GM23338 (cell line): Measurements from ENCODE around the gene GCLM. TPM values are rescaled to one million over a fixed set of nuclear protein-coding genes. Genes with fewer than 3 reads are reported as not detected.

Experiments
- ATAC-seq: fragments of 200-7000 bp; cut with Tn5 transposase; 3 replicates; pipeline ENCODE4 v1.9.1; 2020
- DNase-seq: peaks from one replicate; pipeline ENCODE4 v3.0.0-alpha.2; 2015; ENCODE audit warnings: low spot score
- H2AFZ ChIP-seq: fragments of 200-600 bp; sonication (generic); 2 replicates; pipeline ENCODE4 v1.8.0; 2016; ENCODE audit warnings: antibody characterized with exemption, mild to moderate bottlenecking, moderate library complexity
- H3F3A ChIP-seq: fragments of 200-600 bp; sonication (generic); replicated peaks from 2 replicates; pipeline ENCODE4 v1.8.0; 2017; ENCODE audit warnings: antibody characterized with exemption, mixed run types, low read depth
- H3K27ac ChIP-seq: fragments of 200-600 bp; sonication (generic); 2 replicates; pipeline ENCODE4 v1.6.1; 2016; ENCODE audit warnings: low read depth
- H3K27me3 ChIP-seq: fragments of 200-600 bp; sonication (generic); 2 replicates; pipeline ENCODE4 v1.8.0; 2016; ENCODE audit warnings: mild to moderate bottlenecking, mixed run types, moderate library complexity; ENCODE audit not compliant: insufficient read depth
- H3K36me3 ChIP-seq: fragments of 200-600 bp; sonication (generic); 2 replicates; pipeline ENCODE4 v1.8.0; 2016; ENCODE audit warnings: mild to moderate bottlenecking; ENCODE audit not compliant: insufficient read depth
- H3K4me1 ChIP-seq: fragments of 200-600 bp; sonication (generic); 2 replicates; pipeline ENCODE4 v1.8.0; 2016; ENCODE audit warnings: mild to moderate bottlenecking, moderate library complexity; ENCODE audit not compliant: insufficient read depth
- H3K4me2 ChIP-seq: fragments of 200-600 bp; sonication (generic); 2 replicates; pipeline ENCODE4 v1.7.1; 2017; ENCODE audit warnings: mixed run types
- H3K4me3 ChIP-seq: fragments of 200-600 bp; sonication (generic); 2 replicates; pipeline ENCODE4 v1.6.1; 2016; ENCODE audit warnings: mixed run types
- H3K79me2 ChIP-seq: fragments of 200-600 bp; sonication (generic); replicated peaks from 2 replicates; pipeline ENCODE4 v1.8.0; 2017; ENCODE audit warnings: mild to moderate bottlenecking; ENCODE audit not compliant: insufficient read depth
- H3K9me2 ChIP-seq: fragments of 200-600 bp; sonication (generic); 2 replicates; pipeline ENCODE4 v1.8.0; 2017; ENCODE audit not compliant: insufficient read depth
- H4K20me1 ChIP-seq: fragments of 200-600 bp; sonication (generic); replicated peaks from 2 replicates; pipeline ENCODE4 v1.8.0; 2017; ENCODE audit warnings: mild to moderate bottlenecking; ENCODE audit not compliant: insufficient read depth
- H3K27ac Mint-ChIP-seq: 2 replicates; pipeline ENCODE4 v1.8.0; 2020; ENCODE audit warnings: inconsistent platforms, mild to moderate bottlenecking, moderate library complexity, mixed read lengths
- H3K27me3 Mint-ChIP-seq: 3 replicates; pipeline ENCODE4 v1.8.0; 2022; ENCODE audit warnings: low read depth, mild to moderate bottlenecking, moderate library complexity, mixed read lengths, inconsistent platforms; ENCODE audit not compliant: insufficient read depth, poor library complexity
- H3K36me3 Mint-ChIP-seq: 3 replicates; pipeline ENCODE4 v1.8.0; 2021; ENCODE audit warnings: low read depth, mild to moderate bottlenecking, inconsistent platforms, moderate library complexity, mixed read lengths
- H3K4me1 Mint-ChIP-seq: 3 replicates; pipeline ENCODE4 v1.8.0; 2020; ENCODE audit warnings: mild to moderate bottlenecking, inconsistent platforms, mixed read lengths
- H3K4me3 Mint-ChIP-seq: 3 replicates; pipeline ENCODE4 v1.8.0; 2021; ENCODE audit warnings: moderate library complexity, mild to moderate bottlenecking, inconsistent platforms, mixed read lengths
- H3K9me3 Mint-ChIP-seq: 3 replicates; pipeline ENCODE4 v1.8.0; 2020; ENCODE audit warnings: moderate library complexity, mild to moderate bottlenecking, inconsistent platforms, mixed read lengths
- CTCF ChIP-seq, 2 experiments: fragments of 200-600 bp in 1 of 2; sonication (generic) in 1 of 2; conservative IDR thresholded peaks; 2 replicates each; pipeline versions ENCODE4 v1.5.1 to v1.6.1; 2016 to 2017; ENCODE audit warnings: antibody characterized with exemption in 2 of 2, low read depth in 2 of 2, mild to moderate bottlenecking in 2 of 2, moderate library complexity in 1 of 2
- EZH2 ChIP-seq: fragments of 200-600 bp; sonication (generic); IDR thresholded peaks from one replicate; pipeline ENCODE4 v1.8.0; 2017; ENCODE audit warnings: antibody characterized with exemption, mild to moderate bottlenecking, low read depth; ENCODE audit not compliant: unreplicated experiment
- EZH2phosphoT487 ChIP-seq: fragments of 200-600 bp; sonication (generic); IDR thresholded peaks from one replicate; pipeline ENCODE4 v1.8.1; 2018; ENCODE audit warnings: antibody characterized with exemption; ENCODE audit not compliant: unreplicated experiment
- NANOG ChIP-seq: IDR thresholded peaks from 2 replicates; pipeline ENCODE4 v1.6.1; 2016; ENCODE audit warnings: antibody characterized with exemption, borderline replicate concordance
- STAT1 ChIP-seq: IDR thresholded peaks from one replicate; pipeline ENCODE4 v1.6.1; 2016; ENCODE audit warnings: antibody characterized with exemption; ENCODE audit not compliant: unreplicated experiment
- ZNF114 ChIP-seq: fragments of 250-450 bp; sonication (Bioruptor Pico); IDR thresholded peaks from 2 replicates; pipeline ENCODE4 v1.5.0; 2020; ENCODE audit warnings: mild to moderate bottlenecking, moderate library complexity
- ZNF331 ChIP-seq: fragments of 250-450 bp; sonication (Bioruptor Pico); IDR thresholded peaks from 2 replicates; pipeline ENCODE4 v1.5.0; 2020; ENCODE audit warnings: low read depth, mild to moderate bottlenecking, moderate library complexity
- polyA plus RNA-seq: library from polyadenylated mRNA; unstranded; fragments of >200 nt; fragmentation: Nextera tagmentation; extraction: Ambion mirVana; gene quantifications from 2 replicates; pipeline ENCODE4 v1.2.1, GENCODE V29; 2016
- total RNA-seq: library from RNA; depleted of rRNA; stranded (reverse); fragments of >200 nt; shearing (Covaris generic); gene quantifications from 2 replicates; pipeline ENCODE4 v1.2.3, GENCODE V29; 2014
- TF ChIP-seq, protein P1 (sequence below): fragments of 250-450 bp; sonication (Bioruptor Pico); IDR thresholded peaks from 2 replicates; pipeline ENCODE4 v1.5.0; 2020; ENCODE audit warnings: mild to moderate bottlenecking, moderate library complexity
- TF ChIP-seq, protein P2 (sequence below): IDR thresholded peaks from one replicate; pipeline ENCODE4 v1.6.1; 2018; ENCODE audit warnings: antibody characterized with exemption; ENCODE audit not compliant: unreplicated experiment

The GCLM gene
- total and polyA plus RNA-seq, 2 experiments from 2014 or later: 10.4 to 12.8 TPM

GRCh38 chr1:93865253-93865652, 44.0 kb downstream of the GCLM start (continued):
- no peak for TF ChIP-seq CTCF (conservative IDR thresholded peaks at IDR 0.05; ENCODE audit: low read depth in 2 of 2)
- TF ChIP-seq STAT1: no peak
- TF ChIP-seq, protein P1, sequence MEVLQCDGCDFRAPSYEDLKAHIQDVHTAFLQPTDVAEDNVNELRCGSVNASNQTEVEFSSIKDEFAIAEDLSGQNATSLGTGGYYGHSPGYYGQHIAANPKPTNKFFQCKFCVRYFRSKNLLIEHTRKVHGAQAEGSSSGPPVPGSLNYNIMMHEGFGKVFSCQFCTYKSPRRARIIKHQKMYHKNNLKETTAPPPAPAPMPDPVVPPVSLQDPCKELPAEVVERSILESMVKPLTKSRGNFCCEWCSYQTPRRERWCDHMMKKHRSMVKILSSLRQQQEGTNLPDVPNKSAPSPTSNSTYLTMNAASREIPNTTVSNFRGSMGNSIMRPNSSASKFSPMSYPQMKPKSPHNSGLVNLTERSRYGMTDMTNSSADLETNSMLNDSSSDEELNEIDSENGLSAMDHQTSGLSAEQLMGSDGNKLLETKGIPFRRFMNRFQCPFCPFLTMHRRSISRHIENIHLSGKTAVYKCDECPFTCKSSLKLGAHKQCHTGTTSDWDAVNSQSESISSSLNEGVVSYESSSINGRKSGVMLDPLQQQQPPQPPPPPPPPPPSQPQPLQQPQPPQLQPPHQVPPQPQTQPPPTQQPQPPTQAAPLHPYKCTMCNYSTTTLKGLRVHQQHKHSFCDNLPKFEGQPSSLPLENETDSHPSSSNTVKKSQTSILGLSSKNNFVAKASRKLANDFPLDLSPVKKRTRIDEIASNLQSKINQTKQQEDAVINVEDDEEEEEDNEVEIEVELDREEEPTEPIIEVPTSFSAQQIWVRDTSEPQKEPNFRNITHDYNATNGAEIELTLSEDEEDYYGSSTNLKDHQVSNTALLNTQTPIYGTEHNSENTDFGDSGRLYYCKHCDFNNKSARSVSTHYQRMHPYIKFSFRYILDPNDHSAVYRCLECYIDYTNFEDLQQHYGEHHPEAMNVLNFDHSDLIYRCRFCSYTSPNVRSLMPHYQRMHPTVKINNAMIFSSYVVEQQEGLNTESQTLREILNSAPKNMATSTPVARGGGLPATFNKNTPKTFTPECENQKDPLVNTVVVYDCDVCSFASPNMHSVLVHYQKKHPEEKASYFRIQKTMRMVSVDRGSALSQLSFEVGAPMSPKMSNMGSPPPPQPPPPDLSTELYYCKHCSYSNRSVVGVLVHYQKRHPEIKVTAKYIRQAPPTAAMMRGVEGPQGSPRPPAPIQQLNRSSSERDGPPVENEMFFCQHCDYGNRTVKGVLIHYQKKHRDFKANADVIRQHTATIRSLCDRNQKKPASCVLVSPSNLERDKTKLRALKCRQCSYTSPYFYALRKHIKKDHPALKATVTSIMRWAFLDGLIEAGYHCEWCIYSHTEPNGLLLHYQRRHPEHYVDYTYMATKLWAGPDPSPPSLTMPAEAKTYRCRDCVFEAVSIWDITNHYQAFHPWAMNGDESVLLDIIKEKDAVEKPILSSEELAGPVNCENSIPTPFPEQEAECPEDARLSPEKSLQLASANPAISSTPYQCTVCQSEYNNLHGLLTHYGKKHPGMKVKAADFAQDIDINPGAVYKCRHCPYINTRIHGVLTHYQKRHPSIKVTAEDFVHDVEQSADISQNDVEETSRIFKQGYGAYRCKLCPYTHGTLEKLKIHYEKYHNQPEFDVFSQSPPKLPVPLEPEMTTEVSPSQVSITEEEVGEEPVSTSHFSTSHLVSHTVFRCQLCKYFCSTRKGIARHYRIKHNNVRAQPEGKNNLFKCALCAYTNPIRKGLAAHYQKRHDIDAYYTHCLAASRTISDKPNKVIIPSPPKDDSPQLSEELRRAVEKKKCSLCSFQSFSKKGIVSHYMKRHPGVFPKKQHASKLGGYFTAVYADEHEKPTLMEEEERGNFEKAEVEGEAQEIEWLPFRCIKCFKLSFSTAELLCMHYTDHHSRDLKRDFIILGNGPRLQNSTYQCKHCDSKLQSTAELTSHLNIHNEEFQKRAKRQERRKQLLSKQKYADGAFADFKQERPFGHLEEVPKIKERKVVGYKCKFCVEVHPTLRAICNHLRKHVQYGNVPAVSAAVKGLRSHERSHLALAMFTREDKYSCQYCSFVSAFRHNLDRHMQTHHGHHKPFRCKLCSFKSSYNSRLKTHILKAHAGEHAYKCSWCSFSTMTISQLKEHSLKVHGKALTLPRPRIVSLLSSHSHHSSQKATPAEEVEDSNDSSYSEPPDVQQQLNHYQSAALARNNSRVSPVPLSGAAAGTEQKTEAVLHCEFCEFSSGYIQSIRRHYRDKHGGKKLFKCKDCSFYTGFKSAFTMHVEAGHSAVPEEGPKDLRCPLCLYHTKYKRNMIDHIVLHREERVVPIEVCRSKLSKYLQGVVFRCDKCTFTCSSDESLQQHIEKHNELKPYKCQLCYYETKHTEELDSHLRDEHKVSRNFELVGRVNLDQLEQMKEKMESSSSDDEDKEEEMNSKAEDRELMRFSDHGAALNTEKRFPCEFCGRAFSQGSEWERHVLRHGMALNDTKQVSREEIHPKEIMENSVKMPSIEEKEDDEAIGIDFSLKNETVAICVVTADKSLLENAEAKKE (CRISPR knock-in tag): no peak
- TF ChIP-seq ZNF331 (CRISPR knock-in tag): no peak
- no peak for TF ChIP-seq ZNF114 (CRISPR knock-in tag)

DNA sequence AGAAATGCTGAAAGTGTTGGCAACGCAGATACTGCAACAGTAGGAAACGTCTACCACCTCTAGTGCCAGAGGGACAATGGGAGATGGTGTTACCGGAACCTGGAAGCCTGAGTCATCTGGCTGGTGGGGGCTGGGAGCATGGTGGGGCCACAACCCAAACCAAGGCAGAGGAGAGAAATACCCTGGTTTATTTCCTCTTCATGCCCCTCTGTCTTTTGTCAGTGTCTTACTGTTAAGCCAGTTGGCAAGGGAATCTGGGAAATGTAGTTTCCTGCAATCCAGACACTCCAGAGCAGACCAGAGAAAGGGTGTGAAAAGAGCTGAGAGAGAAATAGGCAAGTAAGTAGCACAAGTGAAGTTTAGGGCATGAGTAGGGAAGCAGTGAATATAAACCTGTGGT, 45.1 kb downstream of the GCLM start:
- Histone ChIP-seq H3K36me3 (peaks cover 3% of the 10 kb centered on the region; the same call in 1 of the 2 replicates), H3K79me2 (no peaks in the 10 kb centered on the region), H3K4me2 (no peak overlapping the region), H3K27ac (no peak overlapping the region), H3K9me2 (0 out of 2 replicates have a peak, but pooled peaks cover 2% of the 10 kb centered on the region), H4K20me1 (no peaks in the 10 kb centered on the region), H2AFZ (no peak overlapping the region), H3F3A (no peaks in the 10 kb centered on the region), H3K27me3 (no peaks in the 10 kb centered on the region), H3K4me3 (no peak overlapping the region), H3K4me1 (no peaks in the 10 kb centered on the region)
- H3K4me1 Mint-ChIP-seq: no peaks in the 10 kb centered on the region; the same call in 2 of the 3 replicates
- peaks cover 18% of the 10 kb centered on the region for H3K36me3 Mint-ChIP-seq
- no peak overlapping the region for H3K27ac Mint-ChIP-seq
- H3K4me3 Mint-ChIP-seq: no peak overlapping the region
- ATAC-seq (peak; percentile 58), DNase-seq (peak; percentile 40)
- no peaks in the 10 kb centered on the region for H3K9me3 Mint-ChIP-seq
- H3K27me3 Mint-ChIP-seq: no peaks in the 10 kb centered on the region
- TF ChIP-seq, protein P2, sequence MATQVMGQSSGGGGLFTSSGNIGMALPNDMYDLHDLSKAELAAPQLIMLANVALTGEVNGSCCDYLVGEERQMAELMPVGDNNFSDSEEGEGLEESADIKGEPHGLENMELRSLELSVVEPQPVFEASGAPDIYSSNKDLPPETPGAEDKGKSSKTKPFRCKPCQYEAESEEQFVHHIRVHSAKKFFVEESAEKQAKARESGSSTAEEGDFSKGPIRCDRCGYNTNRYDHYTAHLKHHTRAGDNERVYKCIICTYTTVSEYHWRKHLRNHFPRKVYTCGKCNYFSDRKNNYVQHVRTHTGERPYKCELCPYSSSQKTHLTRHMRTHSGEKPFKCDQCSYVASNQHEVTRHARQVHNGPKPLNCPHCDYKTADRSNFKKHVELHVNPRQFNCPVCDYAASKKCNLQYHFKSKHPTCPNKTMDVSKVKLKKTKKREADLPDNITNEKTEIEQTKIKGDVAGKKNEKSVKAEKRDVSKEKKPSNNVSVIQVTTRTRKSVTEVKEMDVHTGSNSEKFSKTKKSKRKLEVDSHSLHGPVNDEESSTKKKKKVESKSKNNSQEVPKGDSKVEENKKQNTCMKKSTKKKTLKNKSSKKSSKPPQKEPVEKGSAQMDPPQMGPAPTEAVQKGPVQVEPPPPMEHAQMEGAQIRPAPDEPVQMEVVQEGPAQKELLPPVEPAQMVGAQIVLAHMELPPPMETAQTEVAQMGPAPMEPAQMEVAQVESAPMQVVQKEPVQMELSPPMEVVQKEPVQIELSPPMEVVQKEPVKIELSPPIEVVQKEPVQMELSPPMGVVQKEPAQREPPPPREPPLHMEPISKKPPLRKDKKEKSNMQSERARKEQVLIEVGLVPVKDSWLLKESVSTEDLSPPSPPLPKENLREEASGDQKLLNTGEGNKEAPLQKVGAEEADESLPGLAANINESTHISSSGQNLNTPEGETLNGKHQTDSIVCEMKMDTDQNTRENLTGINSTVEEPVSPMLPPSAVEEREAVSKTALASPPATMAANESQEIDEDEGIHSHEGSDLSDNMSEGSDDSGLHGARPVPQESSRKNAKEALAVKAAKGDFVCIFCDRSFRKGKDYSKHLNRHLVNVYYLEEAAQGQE: no peak
- TF ChIP-seq EZH2phosphoT487 (no peak), NANOG (no peak), ZNF114 (CRISPR knock-in tag) (no peak), ZNF331 (CRISPR knock-in tag) (no peak), STAT1 (no peak), CTCF (conservative IDR thresholded peaks at IDR 0.05; ENCODE audit: low read depth in 2 of 2) (no peak), EZH2 (no peak)
